GM12878 (cell line): ENCODE data around the gene SUSD6. TPM values are rescaled to one million over a fixed set of nuclear protein-coding genes. Genes with fewer than 3 reads are reported as not detected.

Experiments
- ATAC-seq: fragments of 200-7000 bp; cut with Tn5 transposase; 3 replicates; pipeline ENCODE4 v1.9.1; 2020; ENCODE audit warnings: mild to moderate bottlenecking, moderate library complexity
- BruUV-seq: library from RNA; stranded (reverse); fragments of 400-500 nt; replicated peaks from 2 replicates; lab custom pipeline; 2021; lab: Mats Ljungman, UMichigan
- CTCF ChIA-PET: fragments of 300-600 bp; sonication (Branson Sonifier 250); formaldehyde crosslinking; extraction: SDS; loops from one replicate; lab custom pipeline; 2021; ENCODE audit warnings: inconsistent platforms; lab: Yijun Ruan, JAX
- POLR2A ChIA-PET: fragments of 350-600 bp; formaldehyde crosslinking; extraction: SDS; loops from one replicate; lab custom pipeline; 2021; ENCODE audit warnings: inconsistent platforms; lab: Charles Lee
- RAD21 ChIA-PET: fragments of 300-600 bp; sonication (Branson Sonifier 250); formaldehyde crosslinking; loops from one replicate; lab custom pipeline; 2023; ENCODE audit warnings: antibody characterized with exemption; ENCODE audit not compliant: unreplicated experiment; lab: Charles Lee
- SMC1A ChIA-PET: fragments of 300-600 bp; sonication (Branson Sonifier 250); formaldehyde crosslinking; loops from one replicate; lab custom pipeline; 2023; ENCODE audit not compliant: unreplicated experiment, uncharacterized antibody; lab: Charles Lee
- DNase-seq: peaks from one replicate; pipeline ENCODE4 v3.0.0-alpha.2; 2011; ENCODE audit warnings: low read depth, low spot score
- FAIRE-seq: peaks from 3 replicates; lab custom pipeline; 2011; peaks lifted over from hg19 to GRCh38; lab: Jason Lieb, UNC
- H2AFZ ChIP-seq: 2 replicates; pipeline ENCODE4 v1.6.0; 2011; ENCODE audit warnings: low read depth, low read length, control low read depth; ENCODE audit not compliant: control insufficient read depth
- H3K27ac ChIP-seq: 2 replicates; pipeline ENCODE4 v1.5.1; 2011; ENCODE audit warnings: control low read depth; ENCODE audit not compliant: control insufficient read depth, insufficient read depth
- H3K27me3 ChIP-seq, 2 experiments: replicated peaks in 1 of 2; 2 replicates each; pipeline versions ENCODE4 v1.6.0 to v1.6.1; 2011; ENCODE audit warnings: low read length in 1 of 2; ENCODE audit not compliant: control insufficient read depth in 2 of 2, insufficient read depth in 2 of 2
- H3K36me3 ChIP-seq, 2 experiments: 2 replicates each; pipeline ENCODE4 v1.5.1; 2011; ENCODE audit warnings: low read length in 1 of 2; ENCODE audit not compliant: control insufficient read depth in 2 of 2, insufficient read depth in 2 of 2
- H3K4me1 ChIP-seq: 2 replicates; pipeline ENCODE4 v1.6.1; 2011; ENCODE audit warnings: mild to moderate bottlenecking, low read length, moderate library complexity, mixed read lengths; ENCODE audit not compliant: control insufficient read depth, insufficient read depth
- H3K4me2 ChIP-seq: 2 replicates; pipeline ENCODE4 v1.6.0; 2011; ENCODE audit warnings: control low read depth; ENCODE audit not compliant: control insufficient read depth, insufficient read depth
- H3K4me3 ChIP-seq: fragments of 200-600 bp; sonication (generic); 2 replicates; pipeline ENCODE4 v1.5.1; 2016
- H3K79me2 ChIP-seq: 2 replicates; pipeline ENCODE4 v1.6.0; 2011; ENCODE audit warnings: low read length; ENCODE audit not compliant: control insufficient read depth, insufficient read depth
- H3K9ac ChIP-seq: 2 replicates; pipeline ENCODE4 v1.8.0; 2011; ENCODE audit warnings: low read length, control low read depth, mixed read lengths; ENCODE audit not compliant: control insufficient read depth, insufficient read depth
- H3K9me3 ChIP-seq: replicated peaks from 3 replicates; pipeline ENCODE4 v1.5.1; 2011; ENCODE audit warnings: mild to moderate bottlenecking, low read length; ENCODE audit not compliant: control insufficient read depth, insufficient read depth
- H4K20me1 ChIP-seq: 2 replicates; pipeline ENCODE4 v1.6.0; 2011; ENCODE audit not compliant: control insufficient read depth, insufficient read depth
- BCLAF1 ChIP-seq: fragments of 450-650 bp; IDR thresholded peaks from 2 replicates; pipeline ENCODE4 v1.6.1; 2017; ENCODE audit warnings: antibody characterized with exemption, mild to moderate bottlenecking, moderate library complexity
- NRF1 ChIP-seq: conservative IDR thresholded peaks from 2 replicates; pipeline ENCODE4 v1.6.1; 2011; ENCODE audit warnings: mild to moderate bottlenecking, low read depth, low read length, improper control_type of control experiment
- PAX5 ChIP-seq: IDR thresholded peaks from 2 replicates; pipeline ENCODE4 v1.6.1; 2011; ENCODE audit warnings: low read depth, low read length, borderline replicate concordance
- STAT3 ChIP-seq: IDR thresholded peaks from 2 replicates; pipeline ENCODE4 v1.6.1; 2011; ENCODE audit warnings: low read depth, low read length, improper control_type of control experiment
- ZNF687 ChIP-seq: fragments of 450-650 bp; IDR thresholded peaks from 2 replicates; pipeline ENCODE4 v1.6.1; 2017; ENCODE audit warnings: mild to moderate bottlenecking, moderate library complexity
- WGBS: methylation state at CpG from one replicate; pipeline ENCODE4 v1.1.6; 2016; ENCODE audit warnings: low lambda C conversion rate; ENCODE audit not compliant: insufficient replicate concordance, insufficient coverage; ENCODE audit errors: missing lambda C conversion rate; 5-methylcytosine and 5-hydroxymethylcytosine counted together
- in situ Hi-C: fragments of 300-500 bp; cut with MboI; formaldehyde crosslinking; loops from 9 replicates; pipeline ENCODE4 v1.14.3; 2018; ENCODE audit warnings: mixed read lengths
- intact Hi-C: fragments of 100-400 bp; cut with micrococcal nuclease; formaldehyde crosslinking; loops from one replicate; pipeline ENCODE4 v1.14.2; 2022; ENCODE audit not compliant: unreplicated experiment
- polyA plus RNA-seq, 11 experiments: library from polyadenylated mRNA; depleted of rRNA in 4 of 11; unstranded in 6 of 11; stranded (reverse) in 5 of 11; fragments of >200 nt; fragmentation: Nextera tagmentation in 4 of 11; fragmentation: Illumina TruSeq in 1 of 11; extraction: Ambion mirVana in 4 of 11; extraction: Trizol in 1 of 11; gene quantifications; 1 replicate in 1 of 11; 2 replicates in 10 of 11; pipeline versions ENCODE4 v1.2.1 to v1.2.3, GENCODE V29; 2011 to 2016; ENCODE audit warnings: inconsistent platforms in 2 of 11, missing spikeins in 2 of 11, low read depth in 1 of 11
- total RNA-seq, 4 experiments: library from RNA; depleted of rRNA in 3 of 4; stranded (reverse); fragments of >200 nt in 3 of 4; fragmentation: Illumina TruSeq in 1 of 4; extraction: Trizol in 1 of 4; gene quantifications; 2 replicates each; pipeline versions ENCODE4 v1.2.1 to v1.2.3, GENCODE V29; 2013 to 2021

SUSD6 gene
- total and polyA plus RNA-seq, 10 of the 15 experiments (the other 5 are each of a cell fraction or from before 2014, with no cell fraction given): 6.6 to 39.8 (median 20.2) TPM

- ChIA-PET POLR2A (interaction anchor here (0.6 kb wide), 1 partner anchor 261 kb away, joined by 3 read pairs; no protein-coding TSS in a partner anchor), SMC1A (interaction anchor here (1.1 kb wide), 1 partner anchor 140 kb away, joined by 3 read pairs; no protein-coding TSS in a partner anchor), CTCF (interaction anchor here (0.8 to 0.9 kb wide), 2 partner anchors 129 to 135 kb away, joined by 3 read pairs; no protein-coding TSS in a partner anchor)
- in situ Hi-C loops: no loop called here
- Histone ChIP-seq H3K4me3 (no peak overlapping the region), H3K4me2 (no peak overlapping the region), H3K4me1 (peaks cover 4% of the 10 kb centered on the region; the same call in 1 of the 2 replicates), H3K27ac (no peak overlapping the region), H4K20me1 (no peaks in the 10 kb centered on the region)
- intact Hi-C loops: no loop called here
- no TSS peak for BruUV-seq
- ATAC-seq: no peak
- WGBS: 100% methylated on average over 2 of the region's 2 CpGs
- FAIRE-seq: no peak
- TF ChIP-seq PAX5 (no peak), STAT3 (no peak), NRF1 (no peak), BCLAF1 (no peak), ZNF687 (no peak)
- TF ChIP-seq, all 136 proteins: peak for 0
- DNase-seq: no peak
- Histone ChIP-seq H3K27me3 (no peaks in the 10 kb centered on the region), H3K36me3 (no peaks in the 10 kb centered on the region), H3K9ac (no peak overlapping the region), H3K79me2 (no peaks in the 10 kb centered on the region), H3K9me3 (no peaks in the 10 kb centered on the region), H2AFZ (no peak overlapping the region)
- RAD21 ChIA-PET: interaction anchor here (0.6 kb wide), 1 partner anchor 441 kb away, joined by 3 read pairs; no protein-coding TSS in a partner anchor
Observed at GRCh38 chr14:69591317-69591716, 20.1 kb upstream of the SUSD6 start.
